T-cell (primary cell): Measurements from ENCODE around the gene LRRC40. TPM values are rescaled to one million over a fixed set of nuclear protein-coding genes. Genes with fewer than 3 reads are reported as not detected.

Source experiments
- ATAC-seq, 4 experiments: fragments of 200-7000 bp in 3 of 4; fragments of 150-1000 bp in 1 of 4; cut with Tn5 transposase; replicated peaks in 1 of 4; 1 replicate in 3 of 4; 2 replicates in 1 of 4; pipeline ENCODE4 v1.10.0; 2021; ENCODE audit warnings: moderate library complexity in 3 of 4, mild to moderate bottlenecking in 2 of 4, moderate number of reproducible peaks in 1 of 4
- CTCF ChIA-PET, 2 donors: fragments of 300-600 bp; sonication (Branson Sonifier 250); formaldehyde crosslinking; loops; one replicate each; lab custom pipeline; 2022; ENCODE audit warnings: antibody characterized with exemption in 2 of 2; lab: Charles Lee
- POLR2A ChIA-PET, 2 donors: fragments of 300-600 bp; sonication (Branson Sonifier 250); formaldehyde crosslinking; loops; one replicate each; lab custom pipeline; 2022; ENCODE audit warnings: antibody characterized with exemption in 2 of 2; lab: Charles Lee
- DNase-seq, 35 experiments: peaks; one replicate each; pipeline versions ENCODE4 v3.0.0 to v3.0.0-alpha.2; 2013 to 2023
- H3K27ac ChIP-seq: one replicate; pipeline ENCODE4 v1.5.1; 2013; ENCODE audit warnings: low read length
- H3K27me3 ChIP-seq, 2 experiments: replicated peaks in 1 of 2; 1 replicate in 1 of 2; 2 replicates in 1 of 2; pipeline versions ENCODE4 v1.6.1 to v1.7.0; 2013; ENCODE audit warnings: low read length in 1 of 2, mixed read lengths in 1 of 2; ENCODE audit not compliant: control insufficient read depth in 2 of 2, insufficient read depth in 2 of 2; ENCODE audit errors: extremely low read depth in 1 of 2
- H3K36me3 ChIP-seq, 2 donors: 1 replicate in 1 of 2; 2 replicates in 1 of 2; pipeline versions ENCODE4 v1.6.1 to v1.7.0; 2013; ENCODE audit warnings: low read length in 1 of 2; ENCODE audit not compliant: control insufficient read depth in 2 of 2, insufficient read depth in 1 of 2; ENCODE audit errors: extremely low read depth in 1 of 2
- H3K4me1 ChIP-seq, 2 experiments: 1 replicate in 1 of 2; 2 replicates in 1 of 2; pipeline versions ENCODE4 v1.6.1 to v1.7.0; 2013; ENCODE audit warnings: low read length in 2 of 2, mixed read lengths in 1 of 2; ENCODE audit not compliant: insufficient read depth in 2 of 2, control insufficient read depth in 1 of 2; ENCODE audit errors: extremely low read depth in 1 of 2
- H3K4me3 ChIP-seq, 2 donors: 1 replicate in 1 of 2; 2 replicates in 1 of 2; pipeline versions ENCODE4 v1.5.1 to v1.7.0; 2013; ENCODE audit warnings: mild to moderate bottlenecking in 2 of 2, low read length in 1 of 2, moderate library complexity in 1 of 2; ENCODE audit not compliant: control insufficient read depth in 1 of 2; ENCODE audit errors: extremely low read depth in 1 of 2
- H3K9me3 ChIP-seq: 2 replicates; pipeline ENCODE4 v1.7.0; 2013
- H3K27ac Mint-ChIP-seq, 2 donors: one replicate each; pipeline ENCODE4 v1.8.0; 2020 to 2021; ENCODE audit warnings: mild to moderate bottlenecking in 2 of 2, mixed read lengths in 2 of 2
- H3K27me3 Mint-ChIP-seq, 2 donors: one replicate each; pipeline ENCODE4 v1.8.0; 2021 to 2022; ENCODE audit warnings: mixed read lengths in 2 of 2
- H3K36me3 Mint-ChIP-seq: one replicate; pipeline ENCODE4 v1.8.0; 2021; ENCODE audit warnings: mixed read lengths
- H3K4me1 Mint-ChIP-seq, 3 donors: one replicate each; pipeline ENCODE4 v1.8.0; 2020 to 2022; ENCODE audit warnings: mixed read lengths in 3 of 3, mild to moderate bottlenecking in 1 of 3
- H3K4me3 Mint-ChIP-seq, 3 donors: one replicate each; pipeline ENCODE4 v1.8.0; 2020 to 2022; ENCODE audit warnings: mild to moderate bottlenecking in 3 of 3, mixed read lengths in 3 of 3, moderate library complexity in 3 of 3
- H3K9me3 Mint-ChIP-seq, 3 donors: one replicate each; pipeline ENCODE4 v1.8.0; 2020 to 2022; ENCODE audit warnings: mixed read lengths in 3 of 3
- WGBS: methylation state at CpG from one replicate; pipeline ENCODE4 v1.1.5; 2013; ENCODE audit warnings: missing lambda C conversion rate; ENCODE audit not compliant: insufficient coverage; 5-methylcytosine and 5-hydroxymethylcytosine counted together
- total RNA-seq, 35 experiments: library from RNA in 6 of 35; stranded (reverse) in 6 of 35; fragments of 120-200 nt in 1 of 35; gene quantifications; one replicate each; pipeline versions ENCODE4 v1.2.1 to v1.2.4 and lab custom pipeline; 2013 to 2026

Gene LRRC40
- total RNA-seq, 5 donors from 2014 or later (not counting 1 experiment from before 2014, with no cell fraction given) = 9.7 to 11.3 (median 10.8) TPM

DNA sequence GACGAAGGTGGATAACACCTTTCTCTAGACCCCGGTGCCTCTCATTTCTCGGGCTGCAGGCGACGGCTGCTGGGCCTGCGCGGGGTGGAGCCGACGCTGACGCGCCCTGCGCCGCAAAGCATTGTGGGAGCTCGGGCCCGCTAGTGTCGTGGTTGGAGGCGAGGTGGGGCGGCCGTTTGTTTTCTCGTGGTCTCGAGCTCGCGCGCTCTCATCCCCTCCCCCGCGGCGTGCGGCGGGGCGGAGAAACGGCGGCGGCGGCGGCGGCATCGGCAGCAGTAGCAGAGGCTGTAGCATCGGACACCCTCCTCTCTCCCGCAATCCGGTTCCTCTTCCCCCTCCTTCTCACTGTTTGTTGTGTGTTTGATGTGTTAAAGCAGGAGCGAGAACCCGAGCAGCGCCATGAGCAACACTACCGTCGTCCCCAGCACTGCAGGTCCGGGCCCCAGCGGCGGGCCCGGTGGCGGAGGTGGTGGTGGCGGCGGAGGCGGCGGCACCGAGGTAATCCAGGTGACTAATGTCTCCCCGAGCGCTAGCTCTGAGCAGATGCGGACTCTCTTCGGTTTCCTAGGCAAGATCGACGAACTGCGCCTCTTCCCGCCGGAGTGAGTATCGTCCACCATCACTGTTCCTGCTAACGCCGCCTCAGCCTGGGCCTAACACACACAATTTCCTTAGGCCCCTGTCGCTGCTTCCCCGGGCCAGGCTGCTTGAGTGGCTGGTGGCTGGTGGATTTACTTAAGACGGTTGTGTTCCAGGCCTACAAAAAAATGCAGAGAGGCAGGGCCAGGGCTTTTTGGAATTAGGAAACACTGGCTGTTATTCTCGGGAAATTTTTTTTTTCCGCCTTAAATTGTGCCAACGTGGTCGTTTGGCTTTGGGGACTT is 16.1 kb upstream of the LRRC40 start, which contains the start of gene SRSF11:
Gene SRSF11 (plus strand): TSS at position 143 of the 884 bp plus-strand sequence. CDS start 257 bp downstream, at position 400.
- under 1% methylated on average over 36 of the region's 74 CpGs for WGBS
- H3K4me3 ChIP-seq = peak within 1 kb of the TSS; percentile 81 to 88
- ChIA-PET CTCF (interaction anchor here in 1 of 2 donors (0.5 to 2.3 kb wide), 8 partner anchors 13 to 1724 kb away, joined by 3 to 13 read pairs (median 5); partner anchors contain the start of genes CTH, LRRC40 and ZRANB2), POLR2A (interaction anchor here (0.5 to 3.9 kb wide), 14 partner anchors 11 to 859 kb away, joined by 3 to 57 read pairs (median 4); partner anchors contain the start of genes LRRC40 (in 2 of the 2) and ZRANB2 (in 1 of the 2))
- peak; percentile 94 to 98 (median 97) for ATAC-seq
- no peaks in the 10 kb centered on the region for H3K9me3 ChIP-seq
- Mint-ChIP-seq H3K4me3 (peak within 1 kb of the TSS; percentile 79 to 92 (median 88)), H3K27me3 (no peaks in the 10 kb centered on the region), H3K36me3 (peaks cover 18% of the 10 kb centered on the region), H3K9me3 (no peaks in the 10 kb centered on the region), H3K4me1 (peaks cover 51 to 57% (median 53%) of the 10 kb centered on the region in 3 donors), H3K27ac (peak within 1 kb of the TSS; percentile 93 to 97)
- peak; percentile 92 to 99 (median 96) for DNase-seq
- H3K27me3 ChIP-seq = no peaks in the 10 kb centered on the region
- H3K4me1 ChIP-seq = peaks cover 8 to 23% of the 10 kb centered on the region in 2 experiments
- peaks cover 0 to 31% of the 10 kb centered on the region in 2 donors for H3K36me3 ChIP-seq
- peak within 1 kb of the TSS; percentile 95 for H3K27ac ChIP-seq

DNA sequence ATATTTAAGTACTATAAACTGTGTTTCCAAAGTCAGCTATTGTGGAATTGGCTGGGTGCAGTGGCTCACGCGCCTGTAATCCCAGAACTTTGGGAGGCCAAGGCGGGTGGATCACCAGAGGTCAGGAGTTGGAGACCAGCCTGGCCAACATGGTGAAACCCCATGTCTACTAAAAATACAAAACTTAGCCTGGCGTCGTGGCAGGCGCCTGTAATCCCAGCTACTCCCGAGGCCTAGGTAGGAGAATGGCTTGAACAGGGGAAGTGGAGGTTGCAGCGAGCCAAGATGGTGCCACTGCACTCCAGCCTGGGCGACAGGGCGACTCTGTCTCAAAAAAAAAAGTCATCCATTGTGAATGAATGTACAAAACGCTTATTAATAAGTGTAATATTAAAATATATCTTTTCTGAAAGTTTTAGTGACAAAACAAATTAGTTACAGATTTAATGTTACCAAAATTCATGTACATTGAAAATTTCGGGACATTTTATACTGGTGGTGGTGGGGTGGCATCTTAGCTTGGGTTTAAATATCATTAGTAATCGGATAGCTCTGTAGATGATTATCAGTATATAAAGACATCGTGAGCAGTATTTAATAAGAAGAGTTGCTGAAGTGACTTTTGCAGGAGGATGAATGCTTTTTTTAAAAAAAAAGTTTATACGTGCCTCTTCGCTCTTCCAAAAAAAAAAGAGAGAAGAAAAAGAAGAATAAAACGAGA is 15.3 kb upstream of the LRRC40 start:
- WGBS = 33% methylated on average over 6 of the region's 17 CpGs
- ChIA-PET CTCF (interaction anchor here in 1 of 2 donors (0.5 to 2.3 kb wide), 7 partner anchors 12 to 1723 kb away, joined by 3 to 13 read pairs (median 6); partner anchors contain the start of genes CTH and LRRC40), POLR2A (interaction anchor here (0.6 to 3.9 kb wide), 13 partner anchors 12 to 133 kb away, joined by 3 to 57 read pairs (median 3); partner anchors contain the start of gene LRRC40 (in 2 of the 2))
- peak overlapping the region; percentile 54 to 81 for H3K4me3 ChIP-seq
- peak overlapping the region; percentile 95 for H3K27ac ChIP-seq
- H3K27ac Mint-ChIP-seq = peak overlapping the region; percentile 93 to 97
- H3K36me3 Mint-ChIP-seq = peaks cover 21% of the 10 kb centered on the region
- H3K4me1 ChIP-seq = peaks cover 8 to 23% of the 10 kb centered on the region in 2 experiments
- H3K27me3 ChIP-seq = no peaks in the 10 kb centered on the region
- no peaks in the 10 kb centered on the region for H3K9me3 ChIP-seq
- H3K36me3 ChIP-seq = peaks cover 0 to 27% of the 10 kb centered on the region in 2 donors
- ATAC-seq (peak in 1 of 4 experiments; percentile 1), DNase-seq (no peak)
- H3K9me3 Mint-ChIP-seq = no peaks in the 10 kb centered on the region
- no peaks in the 10 kb centered on the region for H3K27me3 Mint-ChIP-seq
- peak overlapping the region; percentile 79 to 92 (median 88) for H3K4me3 Mint-ChIP-seq
- peaks cover 44 to 50% (median 50%) of the 10 kb centered on the region in 3 donors for H3K4me1 Mint-ChIP-seq

- Mint-ChIP-seq H3K36me3 (peaks cover 24% of the 10 kb centered on the region), H3K4me1 (peaks cover 44 to 51% (median 46%) of the 10 kb centered on the region in 3 donors), H3K27me3 (no peaks in the 10 kb centered on the region), H3K9me3 (no peaks in the 10 kb centered on the region), H3K4me3 (peak overlapping the region; percentile 32 to 55 (median 33)), H3K27ac (peak overlapping the region; percentile 70 to 77)
- ChIA-PET CTCF (interaction anchor here in 1 of 2 donors (1.5 to 2.3 kb wide), 4 partner anchors 11 to 861 kb away, joined by 6 to 13 read pairs (median 7); partner anchors contain the start of gene LRRC40), POLR2A (interaction anchor here (0.5 to 3.9 kb wide), 7 partner anchors 11 to 130 kb away, joined by 3 to 57 read pairs (median 3); partner anchors contain the start of gene LRRC40 (in 2 of the 2))
- Histone ChIP-seq H3K36me3 (peaks cover 3 to 21% of the 10 kb centered on the region in 2 donors), H3K27me3 (no peaks in the 10 kb centered on the region), H3K4me1 (peaks cover 8 to 23% of the 10 kb centered on the region in 2 experiments), H3K27ac (no peak overlapping the region), H3K4me3 (no peak overlapping the region), H3K9me3 (no peaks in the 10 kb centered on the region)
- WGBS = 100% methylated on average over 1 of the region's 2 CpGs
- ATAC-seq = no peak
- no peak for DNase-seq
Measured at GRCh38 chr1:70220015-70220414, 14.6 kb upstream of the LRRC40 start.

GRCh38 chr1:70211541-70211940 is 6.2 kb upstream of the LRRC40 start:
- ATAC-seq = no peak
- H3K4me1 Mint-ChIP-seq = peaks cover 32 to 53% (median 52%) of the 10 kb centered on the region in 3 donors
- no peaks in the 10 kb centered on the region for H3K27me3 Mint-ChIP-seq
- H3K9me3 Mint-ChIP-seq = no peaks in the 10 kb centered on the region
- ChIA-PET CTCF (no interaction called here), POLR2A (no interaction called here)
- peaks cover 3 to 23% of the 10 kb centered on the region in 2 donors for H3K36me3 ChIP-seq
- H3K4me1 ChIP-seq = peaks cover 1 to 21% of the 10 kb centered on the region in 2 experiments
- no peaks in the 10 kb centered on the region for H3K27me3 ChIP-seq
- H3K27ac ChIP-seq = no peak overlapping the region
- no peak overlapping the region for H3K4me3 Mint-ChIP-seq
- DNase-seq = no peak
- H3K36me3 Mint-ChIP-seq = peaks cover 14% of the 10 kb centered on the region
- H3K27ac Mint-ChIP-seq = no peak overlapping the region
- H3K9me3 ChIP-seq = no peaks in the 10 kb centered on the region
- H3K4me3 ChIP-seq = no peak overlapping the region

DNA sequence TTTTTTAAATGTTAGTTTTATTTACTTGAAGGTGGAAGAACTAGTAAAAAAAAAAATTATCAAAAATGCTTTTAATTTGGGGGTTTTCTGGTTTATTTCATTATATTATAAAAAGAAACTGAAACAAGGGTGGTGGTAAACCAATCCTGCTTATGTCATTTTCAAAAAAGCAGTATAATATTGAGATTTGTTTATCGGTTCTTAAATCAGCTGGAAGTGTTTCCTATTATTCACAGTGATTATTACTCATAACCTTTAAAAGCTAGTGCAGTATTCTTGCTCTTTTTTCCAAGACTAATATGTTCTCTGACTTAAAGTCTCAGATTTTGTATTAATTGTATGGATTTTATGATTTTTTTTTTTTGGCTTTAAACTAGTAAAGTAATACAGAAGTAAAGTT is 5.4 kb upstream of the LRRC40 start:
- no peaks in the 10 kb centered on the region for H3K9me3 ChIP-seq
- Mint-ChIP-seq H3K4me1 (peaks cover 34 to 59% (median 58%) of the 10 kb centered on the region in 3 donors), H3K27me3 (no peaks in the 10 kb centered on the region), H3K4me3 (no peak overlapping the region), H3K27ac (no peak overlapping the region), H3K9me3 (no peaks in the 10 kb centered on the region), H3K36me3 (peaks cover 11% of the 10 kb centered on the region)
- no peaks in the 10 kb centered on the region for H3K27me3 ChIP-seq
- peaks cover 7 to 21% of the 10 kb centered on the region in 2 experiments for H3K4me1 ChIP-seq
- DNase-seq (no peak), ATAC-seq (no peak)
- H3K4me3 ChIP-seq = no peak overlapping the region
- ChIA-PET POLR2A (interaction anchor here in 1 of 2 donors (0.6 kb wide), 2 partner anchors 50 to 91 kb away, joined by 4 read pairs; no protein-coding TSS in a partner anchor), CTCF (interaction anchor here in 1 of 2 donors (0.7 kb wide), 1 partner anchor 50 kb away, joined by 3 read pairs; no protein-coding TSS in a partner anchor)
- WGBS = no CpG with 5 or more reads among the region's 1 CpG
- H3K36me3 ChIP-seq = peaks cover 3 to 18% of the 10 kb centered on the region in 2 donors
- H3K27ac ChIP-seq = peak overlapping the region; percentile 13
